Activated gamma-delta T cell (primary cell): ENCODE results near the gene EHMT1.
"Not testable (repeated sequence)": the region's sequence is repeated elsewhere in the genome, so short reads cannot be mapped to it uniquely, and the experiment has no call there.

Experiments
- DNase-seq: peaks from one replicate; lab custom pipeline; 2025; lab: John Stamatoyannopoulos, UW

Gene EHMT1

GRCh38 chr9:137590469-137591383 lies 28.1 kb upstream of the EHMT1 start, which contains the start of gene ZMYND19:
TSS of gene ZMYND19 (minus strand) at chr9:137590512. CDS start at chr9:137590263, 249 bp downstream.
- peak; percentile 89 for DNase-seq

- DNase-seq: no peak
Measured at GRCh38 chr9:137592767-137593166, 26.0 kb upstream of the EHMT1 start.

- no peak for DNase-seq
Measured at GRCh38 chr9:137593176-137593575, 25.6 kb upstream of the EHMT1 start.

GRCh38 chr9:137596577-137596976 lies 22.2 kb upstream of the EHMT1 start:
- DNase-seq: not testable (repeated sequence)

- no peak for DNase-seq
Measured at GRCh38 chr9:137598943-137599342, 19.9 kb upstream of the EHMT1 start.

GRCh38 chr9:137602661-137603060 lies 16.1 kb upstream of the EHMT1 start:
- DNase-seq: no peak

- DNase-seq: no peak
Measured at GRCh38 chr9:137603879-137604278, 14.9 kb upstream of the EHMT1 start.

- no peak for DNase-seq
Measured at GRCh38 chr9:137604345-137605086, 14.3 kb upstream of the EHMT1 start.

GRCh38 chr9:137605121-137606004 lies 13.4 kb upstream of the EHMT1 start, which contains the start of gene ARRDC1:
TSS of gene ARRDC1 (plus strand) at chr9:137605686. CDS start at chr9:137605718, 32 bp downstream.
- peak; percentile 96 for DNase-seq

- no peak for DNase-seq
Measured at GRCh38 chr9:137606005-137606621, 12.7 kb upstream of the EHMT1 start.

GRCh38 chr9:137606734-137607138 lies 12.1 kb upstream of the EHMT1 start:
- no peak for DNase-seq

- no peak for DNase-seq
Measured at GRCh38 chr9:137607141-137607857, 11.5 kb upstream of the EHMT1 start.

GRCh38 chr9:137610944-137611343 lies 7.9 kb upstream of the EHMT1 start:
- no peak for DNase-seq

GRCh38 chr9:137611623-137612609 lies 6.9 kb upstream of the EHMT1 start:
- no peak for DNase-seq

GRCh38 chr9:137612741-137613142 lies 6.1 kb upstream of the EHMT1 start:
- DNase-seq: no peak

GRCh38 chr9:137613259-137613658 lies 5.5 kb upstream of the EHMT1 start:
- DNase-seq: no peak

GRCh38 chr9:137613738-137614523 lies 4.9 kb upstream of the EHMT1 start:
- no peak for DNase-seq

GRCh38 chr9:137614631-137615386 lies 4.0 kb upstream of the EHMT1 start:
- no peak for DNase-seq
